Tibial nerve (tissue), 4 donors: Measurements from ENCODE around the gene C5orf52. TPM values are rescaled to one million over a fixed set of nuclear protein-coding genes. Genes with fewer than 3 reads are reported as not detected.
"Not testable (repeated sequence)": the region's sequence is repeated elsewhere in the genome, so short reads cannot be mapped to it uniquely, and the experiment has no call there.

Experiments used
- DNase-seq, 2 donors: peaks; one replicate each; pipeline ENCODE4 v3.0.0-alpha.2; 2019; ENCODE audit warnings: low spot score in 2 of 2
- H3K27ac ChIP-seq, 4 donors: fragments of 200-600 bp; sonication (generic) in 3 of 4; one replicate each; pipeline ENCODE4 v1.5.1; 2017 to 2019; ENCODE audit warnings: mild to moderate bottlenecking in 1 of 4
- H3K27me3 ChIP-seq, 2 donors: fragments of 200-600 bp; sonication (generic) in 1 of 2; one replicate each; pipeline versions ENCODE4 v1.5.1 to v1.6.0; 2017 to 2019
- H3K36me3 ChIP-seq, 3 donors: fragments of 200-600 bp; sonication (generic); one replicate each; pipeline ENCODE4 v1.5.1; 2018 to 2019
- H3K4me1 ChIP-seq, 4 donors: fragments of 200-600 bp; sonication (generic) in 3 of 4; one replicate each; pipeline ENCODE4 v1.5.1; 2017 to 2019
- H3K4me3 ChIP-seq, 4 donors: fragments of 200-600 bp; sonication (generic) in 3 of 4; one replicate each; pipeline ENCODE4 v1.5.1; 2017 to 2019; ENCODE audit warnings: mild to moderate bottlenecking in 1 of 4, moderate library complexity in 1 of 4
- H3K9me3 ChIP-seq, 4 donors: fragments of 200-600 bp; sonication (generic) in 3 of 4; one replicate each; pipeline ENCODE4 v1.5.1; 2017 to 2019
- CTCF ChIP-seq, 5 experiments: fragments of 200-600 bp in 3 of 5; fragments of 450-650 bp in 2 of 5; sonication (generic) in 3 of 5; IDR thresholded peaks; one replicate each; pipeline ENCODE4 v1.5.1; 2016 to 2019; ENCODE audit warnings: antibody characterized with exemption in 5 of 5, mild to moderate bottlenecking in 3 of 5, moderate library complexity in 2 of 5
- EP300 ChIP-seq, 2 donors: sonication (generic); formaldehyde crosslinking; IDR thresholded peaks; one replicate each; pipeline ENCODE4 v1.6.1; 2017; ENCODE audit warnings: antibody characterized with exemption in 2 of 2, mild to moderate bottlenecking in 1 of 2
- POLR2A ChIP-seq, 2 donors: fragments of 450-650 bp; IDR thresholded peaks; one replicate each; pipeline ENCODE4 v1.6.1; 2017; ENCODE audit warnings: antibody characterized with exemption in 2 of 2, mild to moderate bottlenecking in 2 of 2, moderate library complexity in 2 of 2
- WGBS, 2 donors: methylation state at CpG; one replicate each; pipeline ENCODE4 v1.1.5; 2018; 5-methylcytosine and 5-hydroxymethylcytosine counted together
- total RNA-seq, 4 donors: library from RNA; depleted of rRNA; stranded (reverse); fragments of >200 nt; gene quantifications; one replicate each; pipeline ENCODE4 v1.1.0, GENCODE V29; 2016

C5orf52 gene
- total RNA-seq, 4 donors from 2014 or later = not detected

GRCh38 chr5:157679801-157680200 lies 8.5 kb downstream of the C5orf52 start:
- DNase-seq = no peak
- no peak overlapping the region for H3K4me3 ChIP-seq
- no peaks in the 10 kb centered on the region for H3K27me3 ChIP-seq
- H3K36me3 ChIP-seq = no peaks in the 10 kb centered on the region
- no peaks in the 10 kb centered on the region for H3K9me3 ChIP-seq
- WGBS, 2 donors = 91 to 93% methylated on average over 9 of the region's 9 CpGs
- H3K4me1 ChIP-seq = no peaks in the 10 kb centered on the region
- TF ChIP-seq CTCF (IDR thresholded peaks at IDR 0.05) = no peak
- no peak for TF ChIP-seq POLR2A (IDR thresholded peaks at IDR 0.05)
- TF ChIP-seq EP300 (IDR thresholded peaks at IDR 0.05) = no peak
- H3K27ac ChIP-seq = no peak overlapping the region

GRCh38 chr5:157680239-157680638 lies 8.9 kb downstream of the C5orf52 start:
- H3K4me1 ChIP-seq = no peaks in the 10 kb centered on the region

DNA sequence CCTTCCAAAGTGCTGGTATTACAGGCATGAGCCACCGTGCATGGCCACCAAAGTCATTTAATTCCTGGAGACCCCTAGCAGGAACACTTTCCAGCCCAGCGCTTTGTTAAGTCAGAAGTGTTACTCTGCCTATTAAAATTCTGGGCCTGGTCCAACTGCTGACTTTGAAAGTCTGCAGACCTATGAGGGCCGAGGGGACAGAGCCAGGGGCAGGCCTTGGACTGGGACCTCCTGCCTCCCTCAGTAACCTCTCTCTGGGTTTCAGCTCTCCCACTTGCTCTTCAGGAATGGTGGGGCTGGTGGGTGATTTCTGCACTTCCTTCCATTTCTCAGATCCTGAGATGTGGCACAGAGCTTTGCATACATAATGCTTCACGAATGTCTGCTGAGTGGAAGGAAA lies 9.7 kb downstream of the C5orf52 start:
- DNase-seq = no peak

More at GRCh38 chr5:157680239-157680638, 8.9 kb downstream of the C5orf52 start:
- no peak overlapping the region for H3K27ac ChIP-seq
- 90 to 100% methylated on average over 1 to 2 of the region's 2 CpGs for WGBS, 2 donors
- TF ChIP-seq CTCF (IDR thresholded peaks at IDR 0.05) (no peak), EP300 (IDR thresholded peaks at IDR 0.05) (no peak), POLR2A (IDR thresholded peaks at IDR 0.05) (no peak)
- no peaks in the 10 kb centered on the region for H3K36me3 ChIP-seq
- H3K9me3 ChIP-seq = no peaks in the 10 kb centered on the region
- H3K27me3 ChIP-seq = no peaks in the 10 kb centered on the region
- H3K4me3 ChIP-seq = no peak overlapping the region
- no peak for DNase-seq

GRCh38 chr5:157682257-157682656 lies 10.9 kb downstream of the C5orf52 start:
- Histone ChIP-seq H3K9me3 (no peaks in the 10 kb centered on the region), H3K27me3 (no peaks in the 10 kb centered on the region), H3K4me1 (peaks cover 0 to 5% (median 0%) of the 10 kb centered on the region in 4 donors), H3K4me3 (no peak overlapping the region), H3K36me3 (no peaks in the 10 kb centered on the region), H3K27ac (no peak overlapping the region)
- no peak for DNase-seq
- TF ChIP-seq CTCF (IDR thresholded peaks at IDR 0.05) = no peak
- TF ChIP-seq POLR2A (IDR thresholded peaks at IDR 0.05) = no peak
- TF ChIP-seq EP300 (IDR thresholded peaks at IDR 0.05) = no peak
- 52 to 60% methylated on average over 3 of the region's 3 CpGs for WGBS, 2 donors

More for the DNA sequence above, 9.7 kb downstream of the C5orf52 start:
- Histone ChIP-seq H3K4me3 (no peak overlapping the region), H3K36me3 (no peaks in the 10 kb centered on the region), H3K27ac (no peak overlapping the region), H3K27me3 (no peaks in the 10 kb centered on the region), H3K9me3 (no peaks in the 10 kb centered on the region), H3K4me1 (no peaks in the 10 kb centered on the region)
- TF ChIP-seq CTCF (IDR thresholded peaks at IDR 0.05) (no peak), POLR2A (IDR thresholded peaks at IDR 0.05) (no peak), EP300 (IDR thresholded peaks at IDR 0.05) (no peak)
- 67 to 77% methylated on average over 4 of the region's 4 CpGs for WGBS, 2 donors

- H3K4me3 ChIP-seq, H3K27me3 ChIP-seq, H3K9me3 ChIP-seq, H3K4me1 ChIP-seq, H3K36me3 ChIP-seq: not testable (repeated sequence)
- 75 to 80% methylated on average over 14 of the region's 14 CpGs for WGBS, 2 donors
- DNase-seq = peak in 1 of 2 donors; percentile 36
- TF ChIP-seq EP300 (IDR thresholded peaks at IDR 0.05) = peak in 1 of 2 donors; percentile 54
- H3K27ac ChIP-seq = peak overlapping the region in 1 of 4 donors; percentile 4
Observed at GRCh38 chr5:157686276-157687197, 15.2 kb downstream of the C5orf52 start.
